ENCODE data around the gene GPANK1. TPM values are rescaled to one million over a fixed set of nuclear protein-coding genes. Genes with fewer than 3 reads are reported as not detected.

The GPANK1 gene
- total and polyA plus RNA-seq, 2 of the 4 experiments (the other 2 are of a cell fraction) = 6.1 to 13.8 TPM

DNA sequence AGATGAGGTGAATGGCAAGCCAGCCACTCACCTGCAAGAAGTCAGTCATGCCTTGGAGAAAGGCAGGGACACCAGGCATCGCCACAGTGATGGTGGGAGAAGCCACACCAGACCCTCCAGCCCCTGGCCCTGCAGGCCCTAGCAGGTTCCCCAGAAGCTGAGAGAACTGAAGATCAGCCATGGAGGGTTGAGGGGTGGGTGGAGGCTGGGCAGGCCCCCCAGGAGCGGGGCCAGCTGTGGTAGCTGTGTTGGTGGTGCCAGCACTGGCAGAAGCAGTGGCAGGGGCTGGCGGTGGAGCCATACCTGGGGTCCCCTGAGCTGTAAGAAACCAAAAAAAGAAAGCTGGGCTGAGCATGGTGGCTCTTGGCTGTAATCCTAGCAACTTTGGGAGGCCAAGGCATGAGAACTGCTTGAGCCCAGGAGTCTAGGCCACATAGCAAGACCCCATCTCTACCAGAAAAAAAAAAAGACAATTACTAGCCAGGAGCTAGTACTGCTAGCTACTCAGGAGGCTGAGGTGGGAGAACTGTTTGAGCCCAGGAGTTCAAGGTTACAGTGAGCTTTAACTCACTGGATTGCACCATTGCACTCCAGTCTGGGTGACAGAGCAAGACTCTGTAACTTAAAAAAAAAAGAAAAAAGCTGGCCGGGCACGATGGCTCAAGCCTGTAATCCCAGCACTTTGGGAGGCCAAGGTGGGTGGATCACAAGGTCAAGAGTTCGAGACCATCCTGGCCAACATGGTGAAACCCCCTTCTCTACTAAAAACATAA, 21.8 kb downstream of the GPANK1 start:
- Histone ChIP-seq H3K9me3 (ENCODE audit: control insufficient read depth, insufficient read depth, low read length) (no peaks in the 10 kb centered on the region), H4K8ac (ENCODE audit: low read depth in 2 of 2, low read length in 2 of 2) (no peak overlapping the region), H3K18ac (ENCODE audit: low read depth, low read length) (no peak overlapping the region), H2AFZ (replicated peaks; ENCODE audit: low read length, poor library complexity) (no peak overlapping the region), H2BK20ac (ENCODE audit: low read depth, low read length) (no peak overlapping the region), H3K79me1 (ENCODE audit: low read depth in 1 of 2, low read length in 2 of 2) (peaks cover 10 to 12% of the 10 kb centered on the region in 2 experiments; a peak in 2 of 4 replicates), H4K5ac (ENCODE audit: low read depth, low read length) (no peak overlapping the region), H3K23ac (ENCODE audit: low read depth, low read length) (no peak overlapping the region), H2BK5ac (ENCODE audit: low read depth, low read length, poor library complexity, severe bottlenecking) (no peak overlapping the region), H2BK120ac (ENCODE audit: low read depth, low read length) (no peak overlapping the region), H4K20me1 (ENCODE audit: insufficient read depth, low read length) (peaks cover 6% of the 10 kb centered on the region; the same call in 1 of the 2 replicates), H2AK9ac (replicated peaks; ENCODE audit: low read depth, low read length, poor library complexity) (no peak overlapping the region), H3K9me1 (ENCODE audit: insufficient read depth, low read length) (0 out of 2 replicates have a peak, but pooled peaks cover 3% of the 10 kb centered on the region), H3K14ac (replicated peaks; ENCODE audit: low read depth, low read length) (no peak overlapping the region), H2AK5ac (ENCODE audit: low read depth, low read length) (no peak overlapping the region), H3K9ac (ENCODE audit: low read depth, low read length) (no peak overlapping the region), H2BK15ac (ENCODE audit: low read depth, low read length) (no peak overlapping the region), H3K27me3 (ENCODE audit: control insufficient read depth, insufficient read depth, low read length) (no peaks in the 10 kb centered on the region), H3K56ac (ENCODE audit: extremely low read depth, insufficient read depth, low read length) (no peak overlapping the region), H3K4me2 (ENCODE audit: low read depth, low read length) (no peak overlapping the region), H3K4ac (ENCODE audit: low read depth, low read length) (no peak overlapping the region), H4K91ac (ENCODE audit: insufficient read depth, low read depth, low read length) (no peak overlapping the region), H3K36me3 (ENCODE audit: control insufficient read depth, insufficient read depth, low read length) (peaks cover 78% of the 10 kb centered on the region), H3K27ac (ENCODE audit: insufficient read depth, low read length) (no peak overlapping the region), H3K4me3 (ENCODE audit: insufficient read depth, low read depth, low read length) (no peak overlapping the region), H3K4me1 (ENCODE audit: control insufficient read depth, insufficient read depth, low read length) (no peaks in the 10 kb centered on the region; the same call in 1 of the 2 replicates)
- POLR2A ChIA-PET (ENCODE audit: unreplicated experiment) = no interaction called here
- ATAC-seq (ENCODE audit: low read depth) (no peak), DNase-seq (no peak)
- BruUV-seq (replicated peaks) = no TSS peak
- dilution Hi-C loops (cut with HindIII; ENCODE audit: low sequenced_read_pairs, unreplicated experiment) (no loop called here), intact Hi-C loops (cut with micrococcal nuclease) (no loop called here), in situ Hi-C loops (cut with MboI; ENCODE audit: low sequenced_read_pairs) (no loop called here)
- 90% methylated on average over 2 of the region's 6 CpGs; no CpG with 5 or more reads in 1 of the 2 experiments for WGBS, 2 experiments (ENCODE audit: extremely low coverage in 2 of 2, insufficient read length in 1 of 2)
- no peak for TF ChIP-seq USF2 (IDR thresholded peaks at IDR 0.05; ENCODE audit: low read depth, low read length)
- TF ChIP-seq, protein P1, sequence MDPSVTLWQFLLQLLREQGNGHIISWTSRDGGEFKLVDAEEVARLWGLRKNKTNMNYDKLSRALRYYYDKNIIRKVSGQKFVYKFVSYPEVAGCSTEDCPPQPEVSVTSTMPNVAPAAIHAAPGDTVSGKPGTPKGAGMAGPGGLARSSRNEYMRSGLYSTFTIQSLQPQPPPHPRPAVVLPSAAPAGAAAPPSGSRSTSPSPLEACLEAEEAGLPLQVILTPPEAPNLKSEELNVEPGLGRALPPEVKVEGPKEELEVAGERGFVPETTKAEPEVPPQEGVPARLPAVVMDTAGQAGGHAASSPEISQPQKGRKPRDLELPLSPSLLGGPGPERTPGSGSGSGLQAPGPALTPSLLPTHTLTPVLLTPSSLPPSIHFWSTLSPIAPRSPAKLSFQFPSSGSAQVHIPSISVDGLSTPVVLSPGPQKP (IDR thresholded peaks at IDR 0.05; ENCODE audit: borderline replicate concordance, low read depth, low read length) = no peak
- no peak for TF ChIP-seq RAD21 (IDR thresholded peaks at IDR 0.05; ENCODE audit: low read length)
- no peak for TF ChIP-seq BHLHE40 (IDR thresholded peaks at IDR 0.05; ENCODE audit: low read depth, low read length)
- no peak for TF ChIP-seq RFX5 (IDR thresholded peaks at IDR 0.05; ENCODE audit: low read depth, low read length)
- TF ChIP-seq NFE2L2 (IDR thresholded peaks at IDR 0.05; ENCODE audit: low read depth, low read length) = no peak
- TF ChIP-seq CEBPB (IDR thresholded peaks at IDR 0.05; ENCODE audit: low read depth, low read length) = no peak
- TF ChIP-seq CTCF (conservative IDR thresholded peaks at IDR 0.05; ENCODE audit: low read depth, low read length) = no peak
- TF ChIP-seq SMC3 (IDR thresholded peaks at IDR 0.05; ENCODE audit: low read depth, low read length) = no peak
- TF ChIP-seq CHD1 (IDR thresholded peaks at IDR 0.05; ENCODE audit: low read depth, low read length) = no peak
- no peak for TF ChIP-seq MAZ (IDR thresholded peaks at IDR 0.05; ENCODE audit: borderline replicate concordance, low read depth, low read length)
- TF ChIP-seq POLR2A (IDR thresholded peaks at IDR 0.05; ENCODE audit: low read depth, low read length) = no peak
- TF ChIP-seq FOS (IDR thresholded peaks at IDR 0.05; ENCODE audit: low read depth, low read length) = no peak
- CTCF ChIA-PET = no interaction called here

All from IMR-90 (cell line).